ENCODE measurements around the gene PCGF6. TPM values are rescaled to one million over a fixed set of nuclear protein-coding genes. Genes with fewer than 3 reads are reported as not detected.

Gene PCGF6
- total RNA-seq, 4 donors from 2014 or later = 9.4 to 17.3 (median 12.4) TPM

- TF ChIP-seq, protein P1, sequence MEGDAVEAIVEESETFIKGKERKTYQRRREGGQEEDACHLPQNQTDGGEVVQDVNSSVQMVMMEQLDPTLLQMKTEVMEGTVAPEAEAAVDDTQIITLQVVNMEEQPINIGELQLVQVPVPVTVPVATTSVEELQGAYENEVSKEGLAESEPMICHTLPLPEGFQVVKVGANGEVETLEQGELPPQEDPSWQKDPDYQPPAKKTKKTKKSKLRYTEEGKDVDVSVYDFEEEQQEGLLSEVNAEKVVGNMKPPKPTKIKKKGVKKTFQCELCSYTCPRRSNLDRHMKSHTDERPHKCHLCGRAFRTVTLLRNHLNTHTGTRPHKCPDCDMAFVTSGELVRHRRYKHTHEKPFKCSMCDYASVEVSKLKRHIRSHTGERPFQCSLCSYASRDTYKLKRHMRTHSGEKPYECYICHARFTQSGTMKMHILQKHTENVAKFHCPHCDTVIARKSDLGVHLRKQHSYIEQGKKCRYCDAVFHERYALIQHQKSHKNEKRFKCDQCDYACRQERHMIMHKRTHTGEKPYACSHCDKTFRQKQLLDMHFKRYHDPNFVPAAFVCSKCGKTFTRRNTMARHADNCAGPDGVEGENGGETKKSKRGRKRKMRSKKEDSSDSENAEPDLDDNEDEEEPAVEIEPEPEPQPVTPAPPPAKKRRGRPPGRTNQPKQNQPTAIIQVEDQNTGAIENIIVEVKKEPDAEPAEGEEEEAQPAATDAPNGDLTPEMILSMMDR (IDR thresholded peaks at IDR 0.05) = no peak
- no peak for DNase-seq (ENCODE audit: low spot score)
- ATAC-seq (ENCODE audit: low FRiP score) = no peak
Measured at GRCh38 chr10:103353281-103353680, 2.3 kb upstream of the PCGF6 start.

GRCh38 chr10:103350175-103350516 lies 794 bp downstream of the PCGF6 start:
- TF ChIP-seq, protein P1 (IDR thresholded peaks at IDR 0.05) = no peak
- no peak for DNase-seq (ENCODE audit: low spot score)
- ATAC-seq (ENCODE audit: low FRiP score) = no peak

DNA sequence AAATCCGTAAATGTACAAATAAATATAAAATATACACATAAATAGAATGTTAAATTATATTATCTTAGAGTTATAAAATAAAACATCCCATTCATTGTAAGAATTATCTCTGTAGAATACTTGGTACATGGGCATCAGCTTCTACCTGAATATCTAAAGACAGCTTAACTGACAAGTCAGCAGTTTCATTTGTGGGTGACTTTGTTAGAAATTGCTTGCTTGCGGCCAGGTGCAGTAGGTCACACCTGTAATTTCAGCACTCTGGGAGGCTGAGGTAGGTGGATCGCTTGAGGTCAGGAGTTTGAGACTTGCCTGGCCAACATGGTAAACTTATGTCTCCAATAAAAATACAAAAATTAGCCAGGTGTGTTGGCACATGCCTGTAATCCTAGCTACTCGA lies 14.6 kb downstream of the PCGF6 start:
- TF ChIP-seq, protein P1 (IDR thresholded peaks at IDR 0.05) = no peak
- no peak for DNase-seq (ENCODE audit: low spot score)
- ATAC-seq (ENCODE audit: low FRiP score) = no peak

DNA sequence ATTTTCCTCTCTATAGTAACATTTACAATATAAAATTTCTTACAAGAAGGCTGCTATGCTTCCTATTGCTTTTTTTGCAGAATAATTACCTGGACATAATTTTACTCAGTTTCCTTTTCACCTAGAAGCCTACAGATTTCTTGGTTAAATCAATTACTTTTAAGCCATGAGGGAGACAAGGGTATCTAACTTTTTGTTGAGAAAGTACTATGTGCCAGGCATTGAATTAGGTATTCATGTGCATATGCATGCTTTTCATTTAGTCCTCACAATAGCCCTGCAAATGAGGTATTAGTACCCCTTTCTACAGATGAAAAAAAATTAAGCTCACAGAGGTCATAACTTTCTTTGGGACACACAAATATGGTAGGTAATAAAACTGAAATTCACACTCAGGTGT lies 16.4 kb downstream of the PCGF6 start:
- DNase-seq (ENCODE audit: low spot score) (no peak), ATAC-seq (ENCODE audit: low FRiP score) (no peak)
- TF ChIP-seq, protein P1 (IDR thresholded peaks at IDR 0.05) = no peak

- DNase-seq (ENCODE audit: low spot score) (no peak), ATAC-seq (ENCODE audit: low FRiP score) (no peak)
- TF ChIP-seq, protein P1 (IDR thresholded peaks at IDR 0.05) = no peak
Measured at GRCh38 chr10:103333934-103334520, 16.9 kb downstream of the PCGF6 start.

- ATAC-seq (ENCODE audit: low FRiP score) = no peak
- no peak for DNase-seq (ENCODE audit: low spot score)
- TF ChIP-seq, protein P1 (IDR thresholded peaks at IDR 0.05) = no peak
Measured at GRCh38 chr10:103327906-103328305, 23.0 kb downstream of the PCGF6 start.

- no peak for ATAC-seq (ENCODE audit: low FRiP score)
- TF ChIP-seq, protein P1 (IDR thresholded peaks at IDR 0.05) = no peak
- DNase-seq (ENCODE audit: low spot score) = no peak
Measured at GRCh38 chr10:103316087-103316486, 34.9 kb downstream of the PCGF6 start.

Measured in omental fat pad (tissue), 4 donors.